GM12892 (cell line): Measurements from ENCODE around the gene HDAC10.
"Not testable (repeated sequence)": the region's sequence is repeated elsewhere in the genome, so short reads cannot be mapped to it uniquely, and the experiment has no call there.

Experiments
- DNase-seq: peaks from one replicate; pipeline ENCODE4 v3.0.0; 2011; ENCODE audit not compliant: insufficient read length
- FAIRE-seq: peaks from 2 replicates; lab custom pipeline; 2011; peaks lifted over from hg19 to GRCh38; lab: Jason Lieb, UNC
- POLR2A ChIP-seq: IDR thresholded peaks from 2 replicates; pipeline ENCODE4 v1.6.1; 2011; ENCODE audit warnings: low read depth, low read length, control low read depth
- POLR2AphosphoS5 ChIP-seq: IDR thresholded peaks from 2 replicates; pipeline ENCODE4 v1.6.1; 2011; ENCODE audit warnings: low read depth, low read length, control low read depth
- TAF1 ChIP-seq: IDR thresholded peaks from 2 replicates; pipeline ENCODE4 v1.6.1; 2011; ENCODE audit warnings: low read depth, mild to moderate bottlenecking, control low read depth, low read length, borderline replicate concordance

HDAC10 gene

GRCh38 chr22:50282361-50283155, 31.5 kb upstream of the HDAC10 start:
- TF ChIP-seq POLR2A, result no peak
- TF ChIP-seq TAF1, result no peak
- TF ChIP-seq POLR2AphosphoS5, result no peak
- DNase-seq (no peak), FAIRE-seq (no peak)

GRCh38 chr22:50281957-50282356, 30.9 kb upstream of the HDAC10 start:
- DNase-seq, result no peak
- FAIRE-seq, result no peak
- no peak for TF ChIP-seq POLR2A
- TF ChIP-seq TAF1, result no peak
- TF ChIP-seq POLR2AphosphoS5, result no peak

GRCh38 chr22:50281384-50281760, 30.3 kb upstream of the HDAC10 start:
- TF ChIP-seq POLR2AphosphoS5, result no peak
- no peak for TF ChIP-seq POLR2A
- TF ChIP-seq TAF1, result no peak
- FAIRE-seq (no peak), DNase-seq (no peak)

GRCh38 chr22:50280708-50281383, 29.8 kb upstream of the HDAC10 start:
- DNase-seq, result no peak
- FAIRE-seq, result no peak
- TF ChIP-seq POLR2A (no peak), POLR2AphosphoS5 (no peak), TAF1 (no peak)

- FAIRE-seq (no peak), DNase-seq (no peak)
- TF ChIP-seq TAF1 (no peak), POLR2A (no peak), POLR2AphosphoS5 (no peak)
Observed at GRCh38 chr22:50280022-50280707, 29.1 kb upstream of the HDAC10 start.

GRCh38 chr22:50278956-50279619, 28.0 kb upstream of the HDAC10 start:
- TF ChIP-seq POLR2A (no peak), POLR2AphosphoS5 (no peak), TAF1 (no peak)
- FAIRE-seq, result no peak
- no peak for DNase-seq

GRCh38 chr22:50278461-50278860, 27.4 kb upstream of the HDAC10 start:
- FAIRE-seq, result no peak
- TF ChIP-seq TAF1 (no peak), POLR2A (no peak), POLR2AphosphoS5 (no peak)
- DNase-seq, result no peak

GRCh38 chr22:50277761-50278160, 26.7 kb upstream of the HDAC10 start:
- FAIRE-seq (no peak), DNase-seq (no peak)
- TF ChIP-seq POLR2A (no peak), POLR2AphosphoS5 (no peak), TAF1 (no peak)

- TF ChIP-seq POLR2A, result no peak
- no peak for TF ChIP-seq TAF1
- TF ChIP-seq POLR2AphosphoS5, result no peak
- FAIRE-seq (peak; percentile 100), DNase-seq (peak; percentile 80)
Observed at GRCh38 chr22:50276143-50276542, 25.1 kb upstream of the HDAC10 start.

GRCh38 chr22:50275181-50276055, 24.4 kb upstream of the HDAC10 start:
- no peak for FAIRE-seq
- no peak for DNase-seq
- no peak for TF ChIP-seq TAF1

- DNase-seq (no peak), FAIRE-seq (no peak)
- TF ChIP-seq POLR2A (no peak), TAF1 (no peak), POLR2AphosphoS5 (no peak)
Observed at GRCh38 chr22:50274771-50275170, 23.7 kb upstream of the HDAC10 start.

- no peak for FAIRE-seq
- DNase-seq, result no peak
- TF ChIP-seq POLR2AphosphoS5 (no peak), TAF1 (no peak), POLR2A (no peak)
Observed at GRCh38 chr22:50274311-50274710, 23.2 kb upstream of the HDAC10 start.

- not testable (repeated sequence) for FAIRE-seq, DNase-seq
Observed at GRCh38 chr22:50273781-50274180, 22.7 kb upstream of the HDAC10 start.

GRCh38 chr22:50273352-50273751, 22.3 kb upstream of the HDAC10 start:
- DNase-seq, FAIRE-seq: not testable (repeated sequence)
